NCI-H128 (cell line): ENCODE data around the gene NOL7.

ENCODE experiments used
- DNase-seq: peaks from one replicate; lab custom pipeline; 2025; ENCODE audit not compliant: unreplicated experiment; lab: John Stamatoyannopoulos, UW

NOL7 gene

DNA sequence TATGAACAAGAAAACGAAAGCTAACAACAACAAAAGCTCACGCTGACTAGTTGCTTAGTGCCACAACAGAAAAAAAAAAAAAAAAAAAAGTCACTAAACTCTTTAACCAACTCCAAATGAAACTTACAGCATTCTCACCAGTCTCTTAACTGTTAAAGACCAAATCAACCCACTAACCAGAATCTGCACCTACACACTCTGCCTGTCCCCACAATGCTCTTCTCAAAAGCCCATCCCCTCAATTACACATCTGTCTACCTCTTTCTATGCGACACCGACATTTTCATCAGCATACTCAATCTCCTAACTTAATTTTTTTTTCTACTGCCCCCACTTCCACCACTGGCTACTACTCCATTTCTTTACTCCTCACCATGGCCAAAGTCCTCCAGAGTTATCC, 34.3 kb downstream of the NOL7 start:
- DNase-seq: no peak

- DNase-seq: no peak
These were observed 38.2 kb downstream of the NOL7 start for GRCh38 chr6:13653296-13653695.

DNA sequence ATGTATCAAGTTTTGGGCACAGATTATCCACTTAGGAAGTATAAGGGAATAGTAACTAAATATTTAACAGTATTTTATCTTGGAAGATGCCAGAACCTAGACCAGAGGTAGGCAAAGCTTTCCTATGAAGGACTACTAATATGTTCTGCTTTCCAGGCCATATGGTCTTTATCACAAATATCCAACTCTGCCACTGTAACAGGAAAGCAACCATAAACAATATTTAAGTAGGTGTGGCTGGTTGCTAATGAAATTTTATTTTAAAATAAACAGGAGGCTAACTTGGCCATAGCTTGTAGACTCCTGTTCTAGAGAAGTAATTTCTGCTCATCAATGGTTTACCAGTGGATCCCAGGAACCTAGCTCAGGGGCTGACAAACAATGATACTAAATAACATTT, 39.4 kb downstream of the NOL7 start:
- no peak for DNase-seq

DNA sequence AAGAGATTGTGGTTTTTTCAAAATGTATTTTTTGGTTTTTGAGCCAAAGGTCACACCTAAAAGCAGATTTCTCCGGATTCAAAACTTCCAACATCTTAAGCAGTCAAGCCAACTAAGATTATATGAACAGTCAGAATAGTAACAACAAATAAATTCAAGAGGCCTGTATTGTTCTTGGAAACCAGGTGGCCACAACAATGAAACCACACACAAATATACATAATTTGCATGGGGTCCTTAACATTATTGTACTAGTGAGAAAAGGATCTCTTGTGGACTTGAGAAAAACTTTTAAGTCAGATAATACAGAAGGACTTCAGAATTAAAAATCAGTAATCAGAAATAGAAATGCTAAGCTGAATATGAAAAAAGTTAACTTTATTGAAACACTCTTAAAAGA, 40.6 kb downstream of the NOL7 start:
- no peak for DNase-seq

DNA sequence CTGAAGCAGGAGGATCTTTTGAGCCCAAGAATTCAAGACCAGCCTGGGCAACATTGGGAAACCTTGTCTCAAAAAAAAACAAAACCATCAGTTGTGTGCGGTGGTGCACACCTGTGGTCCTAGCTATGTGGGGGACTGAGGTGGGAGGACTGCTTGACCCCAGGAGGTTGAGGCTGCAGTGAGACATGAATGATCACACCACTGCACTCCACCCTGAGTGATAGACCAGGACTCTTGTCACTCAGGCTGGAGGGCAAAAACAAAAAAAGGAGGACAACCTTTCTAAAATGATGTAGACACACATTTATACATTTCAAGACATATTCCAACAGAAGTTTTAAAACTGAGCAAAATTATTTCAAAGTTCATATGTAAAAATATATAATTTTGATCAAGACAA, 45.1 kb downstream of the NOL7 start:
- no peak for DNase-seq

GRCh38 chr6:13660893-13661292, 45.8 kb downstream of the NOL7 start:
- no peak for DNase-seq

- no peak for DNase-seq
These were observed 46.5 kb downstream of the NOL7 start for GRCh38 chr6:13661647-13662046.

DNA sequence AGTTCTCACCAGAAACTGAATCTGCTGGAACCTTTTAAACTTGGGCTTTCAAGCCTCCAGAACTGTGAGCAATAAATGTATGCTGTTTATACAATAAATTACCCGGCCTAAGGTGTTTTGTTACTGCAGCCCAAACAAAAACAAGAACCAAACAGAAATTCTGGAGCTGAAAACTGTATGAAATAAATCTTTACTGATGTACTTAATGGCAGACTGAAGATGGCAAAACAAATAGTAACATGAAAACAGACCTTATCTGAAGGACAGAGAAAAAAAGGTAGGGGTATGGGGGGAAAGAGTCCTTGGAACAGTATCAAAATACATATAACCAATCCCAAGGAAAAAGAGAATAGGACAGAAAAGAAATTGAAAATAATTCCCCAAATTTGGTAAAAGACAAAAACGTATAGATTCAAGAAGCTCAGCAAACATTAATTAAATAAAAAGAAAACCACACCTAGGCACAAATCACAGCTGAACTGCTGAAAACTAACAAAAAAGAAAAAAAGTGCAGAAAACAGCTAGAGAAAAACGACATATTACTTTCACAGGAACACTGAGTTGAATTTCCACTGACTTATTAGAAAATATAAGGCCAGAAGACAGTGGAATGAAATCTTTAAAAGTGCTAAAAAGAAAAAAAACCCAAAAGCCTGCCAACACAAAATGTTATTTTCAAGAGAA, 47.7 kb downstream of the NOL7 start:
- no peak for DNase-seq

DNA sequence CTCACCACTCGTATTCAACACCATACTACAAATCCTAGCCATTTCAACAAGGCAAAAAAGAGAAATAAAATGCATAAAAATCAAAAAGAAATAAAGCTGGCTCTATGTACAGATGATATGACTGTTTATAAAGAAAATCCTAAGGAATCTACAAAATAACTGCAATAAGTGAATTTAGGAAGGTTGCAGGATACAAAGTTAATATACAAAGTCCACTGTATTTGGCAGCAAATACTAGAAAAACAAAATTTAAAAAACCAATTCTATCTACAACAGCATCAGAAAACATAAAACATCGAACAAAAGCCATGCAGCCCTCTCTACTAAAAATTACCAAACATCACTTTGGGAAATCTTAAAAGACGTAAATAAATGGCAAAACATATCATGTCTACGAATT, 48.9 kb downstream of the NOL7 start:
- DNase-seq: no peak

DNA sequence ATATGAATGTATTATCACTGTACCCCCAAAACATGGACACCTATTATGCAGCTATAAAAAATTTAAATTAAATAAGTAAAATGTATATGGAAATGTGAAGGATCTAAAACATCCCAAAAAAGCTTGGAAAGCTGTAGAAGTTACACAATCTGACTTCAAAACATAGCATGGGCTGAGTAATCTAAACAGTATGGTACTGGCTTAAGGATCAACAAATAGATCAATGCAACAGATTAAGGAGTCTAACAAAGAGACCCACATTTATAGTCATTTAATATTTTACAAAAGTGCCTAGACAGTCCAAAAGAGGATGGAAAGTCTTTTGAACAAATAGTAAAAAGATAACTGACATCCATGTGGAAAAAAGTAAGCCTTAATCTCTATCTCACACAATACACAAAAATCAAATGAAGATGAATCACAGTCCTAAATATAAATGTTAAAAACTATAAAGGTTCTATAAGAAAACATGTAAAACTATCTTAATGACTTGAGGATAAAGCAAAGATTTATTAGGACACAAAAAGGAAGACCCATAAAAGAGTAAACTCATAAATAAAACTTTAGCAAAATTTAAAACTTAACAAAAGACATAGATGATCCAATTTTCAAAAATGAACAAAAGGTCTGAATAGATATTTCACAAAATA, 49.7 kb downstream of the NOL7 start:
- DNase-seq: no peak

- DNase-seq: no peak
These were observed 51.3 kb downstream of the NOL7 start for GRCh38 chr6:13666194-13667105.

DNA sequence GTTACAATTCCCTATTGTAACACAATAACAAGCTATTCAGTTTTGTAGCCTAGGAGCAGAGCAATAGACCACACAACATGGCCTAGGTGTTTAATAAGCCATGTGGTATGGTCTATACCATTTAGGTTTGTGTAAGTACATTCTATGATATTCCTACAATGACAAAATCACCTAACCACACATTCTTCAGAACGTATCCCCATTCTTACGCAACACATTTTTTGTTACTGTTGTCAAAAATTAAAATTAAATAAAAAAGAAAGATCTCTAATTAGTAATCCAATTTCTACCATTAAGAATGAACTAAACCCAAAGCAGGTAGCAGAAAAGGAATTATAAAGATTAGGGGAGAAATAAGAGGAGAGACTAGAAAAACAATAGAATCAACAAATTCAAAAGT, 52.5 kb downstream of the NOL7 start:
- DNase-seq: no peak

- no peak for DNase-seq
These were observed 53.3 kb downstream of the NOL7 start for GRCh38 chr6:13668291-13668928.

DNA sequence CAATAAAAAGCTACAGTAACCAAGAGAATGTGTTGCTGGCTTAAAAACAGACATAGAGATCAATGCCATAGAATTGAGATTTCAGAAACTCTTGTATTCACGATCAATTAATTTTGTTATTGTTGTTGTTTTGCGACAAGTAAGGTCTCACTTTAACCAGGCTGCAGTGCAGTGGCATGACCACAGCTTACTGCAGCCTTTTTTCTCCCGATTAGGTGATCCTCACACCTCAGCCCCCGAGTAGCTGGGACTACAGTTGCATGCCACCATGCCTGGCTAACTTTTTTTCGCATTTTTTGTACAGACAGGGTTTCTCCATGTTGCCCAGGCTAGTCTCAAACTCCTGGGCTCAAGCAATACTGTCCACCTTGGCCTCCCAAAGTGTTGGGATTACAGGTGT, 54.3 kb downstream of the NOL7 start:
- DNase-seq: no peak
